ENCODE results near the gene KRT76.

The KRT76 gene

GRCh38 chr12:52735816-52736632 is 41.1 kb downstream of the KRT76 start:
- Histone ChIP-seq H3K79me2 (ENCODE audit: low read length) (no peaks in the 10 kb centered on the region), H3K9me3 (ENCODE audit: insufficient read depth, low read length) (no peaks in the 10 kb centered on the region), H3K27ac (ENCODE audit: low read length) (no peak overlapping the region), H3K4me1 (ENCODE audit: low read length) (no peaks in the 10 kb centered on the region), H3K9ac (ENCODE audit: low read length) (no peak overlapping the region), H4K20me1 (ENCODE audit: insufficient read depth, low read length) (no peaks in the 10 kb centered on the region), H3K27me3 (ENCODE audit: low read depth, low read length) (0 out of 2 replicates have a peak, but pooled peaks cover 2% of the 10 kb centered on the region), H3K4me3 (ENCODE audit: low read length) (no peak overlapping the region), H3K36me3 (replicated peaks; ENCODE audit: low read depth, low read length) (no peaks in the 10 kb centered on the region), H2AFZ (ENCODE audit: low read depth, low read length) (no peak overlapping the region), H3K4me2 (ENCODE audit: low read length) (no peak overlapping the region)
- TF ChIP-seq EZH2phosphoT487 (IDR thresholded peaks at IDR 0.05; ENCODE audit: low read depth) = no peak
- TF ChIP-seq CTCF (IDR thresholded peaks at IDR 0.05; ENCODE audit: low read depth, low read length) = no peak

DNA sequence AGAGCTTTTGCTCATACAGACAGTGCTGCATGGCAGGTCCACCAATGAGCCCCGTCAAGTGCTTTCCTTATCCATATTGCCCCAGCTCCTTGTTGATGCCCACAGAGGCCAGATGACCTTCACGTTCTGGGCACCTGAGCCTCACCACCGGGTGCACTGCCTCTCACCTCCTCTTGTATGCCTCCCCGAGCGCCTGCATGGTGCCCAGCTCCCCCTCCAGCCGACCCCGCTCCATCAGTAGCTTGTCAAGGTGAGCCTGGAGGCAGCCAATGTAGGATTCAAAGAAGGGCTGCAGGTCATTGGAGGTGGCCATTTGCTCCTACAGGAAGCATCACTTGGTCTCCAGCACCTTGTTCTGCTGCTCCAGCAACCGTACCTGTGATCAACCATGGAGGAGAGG is 42.0 kb downstream of the KRT76 start:
- Histone ChIP-seq H3K79me2 (ENCODE audit: low read length) (no peaks in the 10 kb centered on the region), H4K20me1 (ENCODE audit: insufficient read depth, low read length) (no peaks in the 10 kb centered on the region), H3K4me1 (ENCODE audit: low read length) (no peaks in the 10 kb centered on the region), H3K4me2 (ENCODE audit: low read length) (no peak overlapping the region), H3K9me3 (ENCODE audit: insufficient read depth, low read length) (no peaks in the 10 kb centered on the region), H3K36me3 (replicated peaks; ENCODE audit: low read depth, low read length) (no peaks in the 10 kb centered on the region), H2AFZ (ENCODE audit: low read depth, low read length) (no peak overlapping the region), H3K4me3 (ENCODE audit: low read length) (no peak overlapping the region), H3K27me3 (ENCODE audit: low read depth, low read length) (peaks cover 2% of the 10 kb centered on the region; the same call in 1 of the 2 replicates), H3K9ac (ENCODE audit: low read length) (no peak overlapping the region), H3K27ac (ENCODE audit: low read length) (no peak overlapping the region)
- TF ChIP-seq CTCF (IDR thresholded peaks at IDR 0.05; ENCODE audit: low read depth, low read length) (no peak), EZH2phosphoT487 (IDR thresholded peaks at IDR 0.05; ENCODE audit: low read depth) (no peak)

DNA sequence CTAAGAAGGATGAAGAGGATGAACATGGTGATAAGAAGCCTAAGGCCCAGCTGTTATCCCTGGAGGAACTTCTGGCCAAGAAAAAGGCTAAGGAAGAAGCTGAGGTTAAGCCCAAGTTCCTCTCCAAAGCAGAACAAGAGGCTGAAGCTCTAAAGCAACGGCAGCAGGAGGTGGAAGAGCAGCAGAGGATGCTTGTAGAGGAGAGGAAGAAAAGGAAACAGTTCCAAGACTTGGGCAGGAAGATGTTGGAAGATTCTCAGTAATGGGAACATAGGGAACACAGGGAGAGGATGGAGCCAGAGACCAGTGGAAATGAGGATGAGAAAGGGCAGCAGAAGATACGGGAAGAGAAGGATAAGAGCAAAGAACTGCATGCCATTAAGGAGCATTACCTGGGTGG is 46.4 kb downstream of the KRT76 start:
- Histone ChIP-seq H3K36me3 (replicated peaks; ENCODE audit: low read depth, low read length) (no peaks in the 10 kb centered on the region), H3K4me3 (ENCODE audit: low read length) (no peak overlapping the region), H3K9ac (ENCODE audit: low read length) (no peak overlapping the region), H3K4me2 (ENCODE audit: low read length) (no peak overlapping the region), H2AFZ (ENCODE audit: low read depth, low read length) (no peak overlapping the region), H3K9me3 (ENCODE audit: insufficient read depth, low read length) (no peaks in the 10 kb centered on the region), H3K79me2 (ENCODE audit: low read length) (no peaks in the 10 kb centered on the region), H4K20me1 (ENCODE audit: insufficient read depth, low read length) (no peaks in the 10 kb centered on the region), H3K27ac (ENCODE audit: low read length) (no peak overlapping the region), H3K27me3 (ENCODE audit: low read depth, low read length) (peaks cover 21% of the 10 kb centered on the region), H3K4me1 (ENCODE audit: low read length) (no peaks in the 10 kb centered on the region)
- no peak for TF ChIP-seq EZH2phosphoT487 (IDR thresholded peaks at IDR 0.05; ENCODE audit: low read depth)
- no peak for TF ChIP-seq CTCF (IDR thresholded peaks at IDR 0.05; ENCODE audit: low read depth, low read length)

- no peak overlapping the region for H3K27ac ChIP-seq (ENCODE audit: low read length)
- no peaks in the 10 kb centered on the region for H3K79me2 ChIP-seq (ENCODE audit: low read length)
- H3K27me3 ChIP-seq (ENCODE audit: low read depth, low read length) = peaks cover 21% of the 10 kb centered on the region
- no peak overlapping the region for H3K4me2 ChIP-seq (ENCODE audit: low read length)
- H3K9me3 ChIP-seq (ENCODE audit: insufficient read depth, low read length) = no peaks in the 10 kb centered on the region
- H3K4me1 ChIP-seq (ENCODE audit: low read length) = no peaks in the 10 kb centered on the region
- H3K36me3 ChIP-seq (replicated peaks; ENCODE audit: low read depth, low read length) = no peaks in the 10 kb centered on the region
- no peak overlapping the region for H2AFZ ChIP-seq (ENCODE audit: low read depth, low read length)
- no peak overlapping the region for H3K4me3 ChIP-seq (ENCODE audit: low read length)
- no peak overlapping the region for H3K9ac ChIP-seq (ENCODE audit: low read length)
- TF ChIP-seq CTCF (IDR thresholded peaks at IDR 0.05; ENCODE audit: low read depth, low read length) = no peak
- no peak for TF ChIP-seq EZH2phosphoT487 (IDR thresholded peaks at IDR 0.05; ENCODE audit: low read depth)
- no peaks in the 10 kb centered on the region for H4K20me1 ChIP-seq (ENCODE audit: insufficient read depth, low read length)
Measured at GRCh38 chr12:52730383-52730782, 46.8 kb downstream of the KRT76 start.
